GM12801 (cell line): Measurements from ENCODE around the gene MAP3K13.

Source experiments
- CTCF ChIP-seq: IDR thresholded peaks from one replicate; pipeline ENCODE4 v1.5.1; 2011; ENCODE audit warnings: control low read depth; ENCODE audit not compliant: insufficient read length; ENCODE audit errors: extremely low read depth

Gene MAP3K13

GRCh38 chr3:185363662-185364203 lies 797 bp downstream of the MAP3K13 start:
- no peak for TF ChIP-seq CTCF

- no peak for TF ChIP-seq CTCF
These were observed 2.5 kb downstream of the MAP3K13 start for GRCh38 chr3:185365291-185366073.

- no peak for TF ChIP-seq CTCF
These were observed 3.1 kb downstream of the MAP3K13 start for GRCh38 chr3:185366074-185366335.

- no peak for TF ChIP-seq CTCF
These were observed 4.0 kb downstream of the MAP3K13 start for GRCh38 chr3:185366913-185367312.

GRCh38 chr3:185371306-185372074 lies 8.6 kb downstream of the MAP3K13 start:
- TF ChIP-seq CTCF, result no peak

GRCh38 chr3:185381320-185382058 lies 18.6 kb downstream of the MAP3K13 start:
- TF ChIP-seq CTCF, result no peak

- no peak for TF ChIP-seq CTCF
These were observed 19.2 kb downstream of the MAP3K13 start for GRCh38 chr3:185382154-185382553.
